CD14-positive monocyte (primary cell): ENCODE measurements around the gene PRRC2A. TPM values are rescaled to one million over a fixed set of nuclear protein-coding genes. Genes with fewer than 3 reads are reported as not detected.

Experiments
- DNase-seq, 3 donors: peaks; one replicate each; pipeline ENCODE4 v3.0.0-alpha.2; 2011 to 2022
- H2AFZ ChIP-seq: 2 replicates; pipeline ENCODE4 v1.6.0; 2012; ENCODE audit warnings: mild to moderate bottlenecking, low read depth, low read length, inconsistent platforms; ENCODE audit not compliant: insufficient read depth, poor library complexity, severe bottlenecking
- H3K27ac ChIP-seq, 2 donors: 1 replicate in 1 of 2; 2 replicates in 1 of 2; pipeline ENCODE4 v1.5.1; 2012 to 2013; ENCODE audit warnings: low read length in 2 of 2, control low read depth in 1 of 2, inconsistent platforms in 1 of 2, low read depth in 1 of 2, mild to moderate bottlenecking in 1 of 2
- H3K27me3 ChIP-seq, 2 donors: one replicate each; pipeline versions ENCODE4 v1.6.0 to v1.6.1; 2011 to 2013; ENCODE audit warnings: low read length in 2 of 2; ENCODE audit not compliant: control insufficient read depth in 2 of 2, insufficient read depth in 2 of 2
- H3K36me3 ChIP-seq, 2 donors: replicated peaks in 1 of 2; 1 replicate in 1 of 2; 2 replicates in 1 of 2; pipeline versions ENCODE4 v1.5.1 to v1.6.1; 2012 to 2013; ENCODE audit warnings: low read length in 2 of 2, control low read depth in 1 of 2, inconsistent platforms in 1 of 2, mild to moderate bottlenecking in 1 of 2; ENCODE audit not compliant: insufficient read depth in 2 of 2, control insufficient read depth in 1 of 2
- H3K4me1 ChIP-seq, 2 donors: 1 replicate in 1 of 2; 2 replicates in 1 of 2; pipeline versions ENCODE4 v1.5.1 to v1.6.1; 2012 to 2013; ENCODE audit warnings: low read length in 2 of 2, control low read depth in 1 of 2, inconsistent platforms in 1 of 2, mild to moderate bottlenecking in 1 of 2, moderate library complexity in 1 of 2; ENCODE audit not compliant: insufficient read depth in 2 of 2, control insufficient read depth in 1 of 2
- H3K4me2 ChIP-seq: replicated peaks from 2 replicates; pipeline ENCODE3; 2012; ENCODE audit warnings: low read length, moderate library complexity, mild to moderate bottlenecking; ENCODE audit not compliant: poor library complexity, severe bottlenecking; ENCODE audit errors: extremely low read depth
- H3K4me3 ChIP-seq, 3 experiments: fragments of 200-600 bp in 1 of 3; sonication (generic) in 1 of 3; replicated peaks in 1 of 3; 1 replicate in 2 of 3; 2 replicates in 1 of 3; pipeline ENCODE4 v1.5.1; 2011 to 2013; ENCODE audit warnings: low read length in 3 of 3, mild to moderate bottlenecking in 3 of 3, control low read depth in 2 of 3, low read depth in 2 of 3, inconsistent platforms in 1 of 3, moderate library complexity in 1 of 3
- H3K79me2 ChIP-seq: 2 replicates; pipeline ENCODE4 v1.6.0; 2012; ENCODE audit warnings: mild to moderate bottlenecking, control low read depth, inconsistent platforms, low read length, moderate library complexity; ENCODE audit not compliant: insufficient read depth
- H3K9ac ChIP-seq: 2 replicates; pipeline ENCODE4 v1.6.0; 2017; ENCODE audit warnings: low read length, mild to moderate bottlenecking; ENCODE audit not compliant: insufficient read depth, poor library complexity, severe bottlenecking
- H3K9me3 ChIP-seq, 2 donors: replicated peaks in 1 of 2; 1 replicate in 1 of 2; 2 replicates in 1 of 2; pipeline versions ENCODE4 v1.5.1 to v1.6.1; 2012 to 2013; ENCODE audit warnings: low read length in 2 of 2, control low read depth in 1 of 2; ENCODE audit not compliant: control insufficient read depth in 1 of 2, insufficient read depth in 1 of 2
- H4K20me1 ChIP-seq: 2 replicates; pipeline ENCODE4 v1.6.0; 2012; ENCODE audit warnings: mild to moderate bottlenecking, low read length, control low read depth, moderate library complexity; ENCODE audit not compliant: insufficient read depth
- H3K27ac Mint-ChIP-seq, 7 donors: one replicate each; pipeline ENCODE4 v1.8.0; 2020; ENCODE audit warnings: mild to moderate bottlenecking in 7 of 7, mixed read lengths in 7 of 7, moderate library complexity in 6 of 7, inconsistent platforms in 2 of 7
- H3K27me3 Mint-ChIP-seq, 3 donors: one replicate each; pipeline ENCODE4 v1.8.0; 2021 to 2022; ENCODE audit warnings: low read depth in 3 of 3, mild to moderate bottlenecking in 3 of 3, mixed read lengths in 3 of 3, moderate library complexity in 3 of 3, inconsistent platforms in 1 of 3
- H3K36me3 Mint-ChIP-seq, 2 donors: one replicate each; pipeline ENCODE4 v1.8.0; 2020; ENCODE audit warnings: mixed read lengths in 2 of 2, inconsistent platforms in 1 of 2, mild to moderate bottlenecking in 1 of 2
- H3K4me1 Mint-ChIP-seq: one replicate; pipeline ENCODE4 v1.8.0; 2020; ENCODE audit warnings: mild to moderate bottlenecking, mixed read lengths
- H3K4me3 Mint-ChIP-seq, 2 donors: one replicate each; pipeline ENCODE4 v1.8.0; 2020; ENCODE audit warnings: mild to moderate bottlenecking in 2 of 2, mixed read lengths in 2 of 2, moderate library complexity in 1 of 2
- H3K9me3 Mint-ChIP-seq, 7 donors: one replicate each; pipeline ENCODE4 v1.8.0; 2020 to 2022; ENCODE audit warnings: mixed read lengths in 7 of 7, mild to moderate bottlenecking in 6 of 7, moderate library complexity in 6 of 7, inconsistent platforms in 2 of 7
- CTCF ChIP-seq: fragments of 200-600 bp; IDR thresholded peaks from one replicate; pipeline ENCODE4 v1.8.0; 2022; ENCODE audit warnings: antibody characterized with exemption, mild to moderate bottlenecking
- WGBS: methylation state at CpG from one replicate; pipeline ENCODE4 v1.1.5; 2013; ENCODE audit warnings: missing lambda C conversion rate; ENCODE audit not compliant: insufficient coverage; 5-methylcytosine and 5-hydroxymethylcytosine counted together
- intact Hi-C, 2 donors: fragments of 100-400 bp; cut with micrococcal nuclease; formaldehyde crosslinking; loops; one replicate each; pipeline versions ENCODE4 v1.15.0 to v1.15.1; 2023
- polyA plus RNA-seq, 3 donors: library from polyadenylated mRNA; depleted of rRNA in 1 of 3; unstranded in 2 of 3; stranded (reverse) in 1 of 3; fragments of 300-500 nt in 2 of 3; fragments of >200 nt in 1 of 3; fragmentation: Illumina TruSeq in 2 of 3; gene quantifications; 1 replicate in 2 of 3; 2 replicates in 1 of 3; pipeline ENCODE4 v1.2.3, GENCODE V29; 2012 to 2021

The PRRC2A gene
- polyA plus RNA-seq, 3 donors = 1.2 to 76.7 (median 2.3) TPM

DNA sequence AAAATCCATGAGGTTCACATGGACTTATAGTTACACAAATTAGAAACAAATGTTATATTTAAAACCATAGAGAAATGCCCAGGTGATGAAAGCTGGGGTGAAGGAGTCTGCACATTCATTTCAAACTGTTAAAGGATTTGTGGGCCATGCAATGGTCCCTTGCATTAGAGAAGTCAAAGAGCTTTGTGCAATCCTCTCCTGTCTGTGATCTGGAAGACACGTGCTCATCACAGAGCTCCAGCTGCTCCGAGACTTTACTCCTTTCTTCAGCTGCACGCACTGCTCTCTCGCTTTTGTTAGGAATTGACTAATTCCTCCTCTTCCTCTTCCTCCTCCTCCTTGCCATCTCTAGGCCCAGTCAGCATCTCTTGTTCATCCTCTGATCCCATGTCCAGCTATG lies 9.5 kb upstream of the PRRC2A start:
- Histone ChIP-seq H4K20me1 (peaks cover 3% of the 10 kb centered on the region), H3K79me2 (peaks cover 13% of the 10 kb centered on the region), H3K36me3 (no peaks in the 10 kb centered on the region), H3K4me3 (no peak overlapping the region), H3K4me1 (peaks cover 24 to 37% of the 10 kb centered on the region in 2 donors), H2AFZ (no peak overlapping the region), H3K9me3 (no peaks in the 10 kb centered on the region), H3K27ac (no peak overlapping the region), H3K4me2 (no peak overlapping the region), H3K27me3 (no peaks in the 10 kb centered on the region), H3K9ac (no peak overlapping the region)
- TF ChIP-seq CTCF = no peak
- no peak overlapping the region for H3K4me3 Mint-ChIP-seq
- peaks cover 0 to 1% of the 10 kb centered on the region in 2 donors for H3K36me3 Mint-ChIP-seq
- WGBS = 50% methylated on average over 4 of the region's 4 CpGs
- peak overlapping the region in 2 of 7 donors; percentile 39 to 61 for H3K27ac Mint-ChIP-seq
- no peak for DNase-seq
- peaks cover 0 to 5% (median 0%) of the 10 kb centered on the region in 7 donors for H3K9me3 Mint-ChIP-seq
- H3K27me3 Mint-ChIP-seq = peaks cover 0 to 3% (median 0%) of the 10 kb centered on the region in 3 donors
- intact Hi-C loops = no loop called here
- peaks cover 33% of the 10 kb centered on the region for H3K4me1 Mint-ChIP-seq

- Mint-ChIP-seq H3K36me3 (peaks cover 12 to 25% of the 10 kb centered on the region in 2 donors), H3K27me3 (peaks cover 0 to 1% (median 0%) of the 10 kb centered on the region in 3 donors), H3K27ac (peak overlapping the region; percentile 87 to 96 (median 94)), H3K4me3 (peak overlapping the region; percentile 91 to 96), H3K4me1 (peaks cover 58% of the 10 kb centered on the region), H3K9me3 (peaks cover 0 to 1% (median 0%) of the 10 kb centered on the region in 7 donors)
- H2AFZ ChIP-seq = peak overlapping the region; percentile 72
- H3K27ac ChIP-seq = peak overlapping the region; percentile 78 to 86
- H3K4me3 ChIP-seq = peak overlapping the region; percentile 75 to 99 (median 93)
- peaks cover 42 to 61% of the 10 kb centered on the region in 2 donors for H3K4me1 ChIP-seq
- H4K20me1 ChIP-seq = peaks cover 10% of the 10 kb centered on the region
- no peak overlapping the region for H3K9ac ChIP-seq
- no peaks in the 10 kb centered on the region for H3K9me3 ChIP-seq
- DNase-seq = peak; percentile 60 to 83 (median 67)
- intact Hi-C loops = no loop called here
- TF ChIP-seq CTCF = no peak
- no peaks in the 10 kb centered on the region for H3K27me3 ChIP-seq
- no CpG with 5 or more reads among the region's 8 CpGs for WGBS
- peak overlapping the region; percentile 99 for H3K4me2 ChIP-seq
- peaks cover 43% of the 10 kb centered on the region for H3K79me2 ChIP-seq
- peaks cover 4 to 11% of the 10 kb centered on the region in 2 donors for H3K36me3 ChIP-seq
These were observed 6.4 kb upstream of the PRRC2A start for GRCh38 chr6:31614075-31614619.
